Keratinocyte (primary cell): ENCODE results near the gene ISM1.

Experiments used
- CTCF ChIP-seq, 3 experiments: IDR thresholded peaks in 1 of 3; conservative IDR thresholded peaks in 1 of 3; optimal IDR thresholded peaks in 1 of 3; 2 replicates in 2 of 3; 3 replicates in 1 of 3; pipeline versions ENCODE3 to v1.5.1; 2011; ENCODE audit warnings: low read length in 3 of 3, mild to moderate bottlenecking in 3 of 3, moderate library complexity in 2 of 3, control low read depth in 1 of 3, inconsistent platforms in 1 of 3; ENCODE audit not compliant: insufficient read depth in 2 of 3; ENCODE audit errors: extremely low read depth in 1 of 3
- EZH2 ChIP-seq: IDR thresholded peaks from one replicate; pipeline ENCODE4 v1.6.1; 2012; ENCODE audit warnings: inconsistent platforms, mild to moderate bottlenecking, low read length, moderate library complexity

GRCh38 chr20:13236990-13237720, 16.1 kb downstream of the ISM1 start:
- TF ChIP-seq CTCF (optimal IDR thresholded peaks at IDR 0.05 in 1 of 3, IDR thresholded peaks at IDR 0.05 in 1 of 3, conservative IDR thresholded peaks at IDR 0.05 in 1 of 3; ENCODE audit: extremely low read depth in 1 of 3, insufficient read depth in 2 of 3, low read length in 3 of 3), result no peak
- no peak for TF ChIP-seq EZH2
